ENCODE results near the gene ITPRID1.

- TF ChIP-seq CTCF (conservative IDR thresholded peaks at IDR 0.05) (no peak), EZH2 (IDR thresholded peaks at IDR 0.05; ENCODE audit: low read depth) (no peak)
Measured at GRCh38 chr7:31493714-31494181, 20.1 kb upstream of the ITPRID1 start.
